Neural progenitor cell (in vitro differentiated cells): Measurements from ENCODE around the gene MTCL3.

Experiments
- DNase-seq: peaks from one replicate; pipeline ENCODE4 v3.0.0-alpha.2; 2016; ENCODE audit warnings: low spot score
- H2AFZ ChIP-seq: fragments of 200-600 bp; sonication (generic); replicated peaks from 2 replicates; pipeline ENCODE4 v1.6.1; 2016; ENCODE audit warnings: antibody characterized with exemption
- H3F3A ChIP-seq: fragments of 200-600 bp; sonication (generic); 2 replicates; pipeline ENCODE4 v1.6.1; 2016; ENCODE audit warnings: antibody characterized with exemption, low read depth
- H3K27ac ChIP-seq: fragments of 200-600 bp; sonication (generic); 2 replicates; pipeline ENCODE4 v1.5.1; 2016; ENCODE audit warnings: mild to moderate bottlenecking
- H3K27me3 ChIP-seq: fragments of 200-600 bp; sonication (generic); 2 replicates; pipeline ENCODE4 v1.6.1; 2016; ENCODE audit warnings: mild to moderate bottlenecking, moderate library complexity
- H3K36me3 ChIP-seq: fragments of 200-600 bp; sonication (generic); 2 replicates; pipeline ENCODE4 v1.5.1; 2016
- H3K4me1 ChIP-seq: fragments of 200-600 bp; sonication (generic); 2 replicates; pipeline ENCODE4 v1.6.1; 2016; ENCODE audit warnings: mixed run types
- H3K4me2 ChIP-seq: fragments of 200-600 bp; sonication (generic); 2 replicates; pipeline ENCODE4 v1.6.1; 2016
- H3K4me3 ChIP-seq: fragments of 200-600 bp; sonication (generic); 2 replicates; pipeline ENCODE4 v1.5.1; 2016
- H3K79me2 ChIP-seq: fragments of 200-600 bp; sonication (generic); 2 replicates; pipeline ENCODE4 v1.6.1; 2016; ENCODE audit warnings: low read depth
- H3K9ac ChIP-seq: fragments of 200-600 bp; sonication (generic); 2 replicates; pipeline ENCODE4 v1.6.1; 2016
- H3K9me3 ChIP-seq: fragments of 200-600 bp; sonication (generic); 2 replicates; pipeline ENCODE4 v1.5.1; 2016; ENCODE audit warnings: low read depth
- H4K20me1 ChIP-seq: fragments of 200-600 bp; sonication (generic); 2 replicates; pipeline ENCODE4 v1.6.1; 2016; ENCODE audit warnings: low read depth
- H3K27ac Mint-ChIP-seq: 3 replicates; pipeline ENCODE4 v1.8.0; 2021; ENCODE audit warnings: mixed read lengths
- H3K27me3 Mint-ChIP-seq: 2 replicates; pipeline ENCODE4 v1.8.0; 2022; ENCODE audit warnings: low read depth, mild to moderate bottlenecking, inconsistent platforms, moderate library complexity, mixed read lengths; ENCODE audit not compliant: insufficient read depth
- H3K36me3 Mint-ChIP-seq: 3 replicates; pipeline ENCODE4 v1.8.0; 2021; ENCODE audit warnings: mixed read lengths
- H3K4me1 Mint-ChIP-seq: 3 replicates; pipeline ENCODE4 v1.8.0; 2021; ENCODE audit warnings: mixed read lengths
- H3K4me3 Mint-ChIP-seq: 3 replicates; pipeline ENCODE4 v1.8.0; 2021; ENCODE audit warnings: mild to moderate bottlenecking, moderate library complexity, mixed read lengths
- H3K9me3 Mint-ChIP-seq: 3 replicates; pipeline ENCODE4 v1.8.0; 2020; ENCODE audit warnings: mixed read lengths
- EZH2 ChIP-seq: fragments of 200-600 bp; sonication (generic); IDR thresholded peaks from 2 replicates; pipeline ENCODE4 v1.6.1; 2017; ENCODE audit warnings: antibody characterized with exemption, mild to moderate bottlenecking, moderate library complexity
- EZH2phosphoT487 ChIP-seq: fragments of 200-600 bp; sonication (generic); IDR thresholded peaks from 2 replicates; pipeline ENCODE4 v1.6.1; 2017; ENCODE audit warnings: antibody characterized with exemption
- TF ChIP-seq, protein P1 (sequence below): fragments of 200-600 bp; sonication (generic); IDR thresholded peaks from 2 replicates; pipeline ENCODE4 v1.5.1; 2017; ENCODE audit warnings: antibody characterized with exemption, mild to moderate bottlenecking

MTCL3 gene

DNA sequence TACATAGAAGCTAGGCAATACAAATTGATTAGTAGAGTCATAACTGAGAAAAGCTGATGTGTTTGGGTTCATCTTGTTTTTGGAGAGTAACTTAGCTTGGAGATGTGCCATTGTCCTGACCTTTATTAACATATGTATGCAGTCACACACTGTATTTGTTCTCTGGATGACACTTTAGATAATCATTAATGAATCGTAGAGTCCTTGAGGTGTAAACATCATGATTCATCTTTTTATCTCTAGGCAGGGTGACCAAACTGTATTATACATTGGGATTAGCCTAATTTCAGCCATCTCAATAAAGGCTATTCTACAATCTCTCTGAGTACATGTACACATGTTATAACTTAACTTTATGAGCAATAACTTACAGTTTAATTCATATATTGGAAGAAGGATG is 3.6 kb upstream of the MTCL3 start:
- no peak overlapping the region for H3K27ac Mint-ChIP-seq
- TF ChIP-seq EZH2phosphoT487 (no peak), EZH2 (no peak)
- TF ChIP-seq, protein P1, sequence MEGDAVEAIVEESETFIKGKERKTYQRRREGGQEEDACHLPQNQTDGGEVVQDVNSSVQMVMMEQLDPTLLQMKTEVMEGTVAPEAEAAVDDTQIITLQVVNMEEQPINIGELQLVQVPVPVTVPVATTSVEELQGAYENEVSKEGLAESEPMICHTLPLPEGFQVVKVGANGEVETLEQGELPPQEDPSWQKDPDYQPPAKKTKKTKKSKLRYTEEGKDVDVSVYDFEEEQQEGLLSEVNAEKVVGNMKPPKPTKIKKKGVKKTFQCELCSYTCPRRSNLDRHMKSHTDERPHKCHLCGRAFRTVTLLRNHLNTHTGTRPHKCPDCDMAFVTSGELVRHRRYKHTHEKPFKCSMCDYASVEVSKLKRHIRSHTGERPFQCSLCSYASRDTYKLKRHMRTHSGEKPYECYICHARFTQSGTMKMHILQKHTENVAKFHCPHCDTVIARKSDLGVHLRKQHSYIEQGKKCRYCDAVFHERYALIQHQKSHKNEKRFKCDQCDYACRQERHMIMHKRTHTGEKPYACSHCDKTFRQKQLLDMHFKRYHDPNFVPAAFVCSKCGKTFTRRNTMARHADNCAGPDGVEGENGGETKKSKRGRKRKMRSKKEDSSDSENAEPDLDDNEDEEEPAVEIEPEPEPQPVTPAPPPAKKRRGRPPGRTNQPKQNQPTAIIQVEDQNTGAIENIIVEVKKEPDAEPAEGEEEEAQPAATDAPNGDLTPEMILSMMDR = no peak
- H3K9me3 Mint-ChIP-seq = no peaks in the 10 kb centered on the region
- no peak overlapping the region for H3K9ac ChIP-seq
- H3F3A ChIP-seq = peaks cover 23% of the 10 kb centered on the region
- no peaks in the 10 kb centered on the region for H3K27me3 ChIP-seq
- H3K4me1 Mint-ChIP-seq = peaks cover 17% of the 10 kb centered on the region
- no peaks in the 10 kb centered on the region for H3K36me3 ChIP-seq
- H3K27me3 Mint-ChIP-seq = peaks cover 6% of the 10 kb centered on the region
- no peak overlapping the region for H3K27ac ChIP-seq
- no peak overlapping the region for H2AFZ ChIP-seq
- peaks cover 9% of the 10 kb centered on the region for H3K79me2 ChIP-seq
- H3K4me2 ChIP-seq = no peak overlapping the region
- H3K4me3 ChIP-seq = no peak overlapping the region
- H3K4me1 ChIP-seq = peaks cover 10% of the 10 kb centered on the region
- H4K20me1 ChIP-seq = no peaks in the 10 kb centered on the region
- no peak overlapping the region for H3K4me3 Mint-ChIP-seq
- no peaks in the 10 kb centered on the region for H3K36me3 Mint-ChIP-seq
- no peak for DNase-seq
- H3K9me3 ChIP-seq = no peaks in the 10 kb centered on the region

DNA sequence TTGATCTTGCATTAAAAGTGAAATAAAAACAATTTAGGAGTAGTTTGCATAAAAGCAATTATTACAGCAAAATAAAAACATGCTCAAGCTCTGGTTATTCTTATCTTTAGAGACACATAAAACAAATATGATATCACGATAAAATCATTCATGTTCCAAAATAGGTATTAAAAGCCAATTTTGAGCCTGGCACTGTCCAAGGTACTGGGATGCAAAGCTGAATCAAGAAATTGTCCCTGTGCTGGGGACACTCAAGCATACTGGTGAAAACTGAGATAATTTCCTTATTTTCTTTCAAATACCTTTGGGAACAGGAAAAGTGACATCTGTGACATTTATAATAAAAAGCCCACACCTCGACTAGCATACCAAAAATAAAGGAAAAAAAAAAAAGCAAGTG is 931 bp upstream of the MTCL3 start:
- Histone ChIP-seq H3K4me1 (peaks cover 20% of the 10 kb centered on the region), H3K27me3 (no peaks in the 10 kb centered on the region), H3K9me3 (no peaks in the 10 kb centered on the region), H3F3A (peaks cover 45% of the 10 kb centered on the region), H4K20me1 (peaks cover 6% of the 10 kb centered on the region), H3K79me2 (peaks cover 15% of the 10 kb centered on the region), H3K27ac (no peak overlapping the region), H3K4me2 (peak overlapping the region; percentile 94), H2AFZ (no peak overlapping the region), H3K9ac (no peak overlapping the region), H3K36me3 (no peaks in the 10 kb centered on the region), H3K4me3 (peak overlapping the region; percentile 65)
- Mint-ChIP-seq H3K27ac (peak overlapping the region; percentile 55), H3K4me1 (peaks cover 32% of the 10 kb centered on the region), H3K9me3 (no peaks in the 10 kb centered on the region), H3K27me3 (peaks cover 8% of the 10 kb centered on the region), H3K36me3 (no peaks in the 10 kb centered on the region), H3K4me3 (peak overlapping the region; percentile 96)
- DNase-seq = peak; percentile 32
- TF ChIP-seq EZH2phosphoT487 = no peak
- TF ChIP-seq, protein P1 = no peak
- TF ChIP-seq EZH2 = peak; percentile 32

DNA sequence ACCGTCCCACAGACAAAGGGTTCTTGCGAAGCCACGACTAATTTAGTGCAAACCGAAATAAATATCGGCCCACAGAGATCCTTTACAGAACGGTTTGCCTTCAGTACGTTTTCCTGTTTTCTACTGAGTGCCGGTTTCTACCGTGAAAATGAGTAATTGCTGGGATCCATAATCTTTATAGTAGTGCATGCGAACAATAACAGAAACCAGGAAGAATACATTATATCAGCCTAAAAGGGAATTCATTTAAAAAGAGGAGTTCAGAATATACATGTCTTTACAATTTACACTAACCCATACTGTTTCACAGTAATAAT is 292 bp upstream of the MTCL3 start:
- peak overlapping the region; percentile 98 for H3K27ac Mint-ChIP-seq

More for the DNA sequence above, 292 bp upstream of the MTCL3 start:
- Mint-ChIP-seq H3K36me3 (peaks cover 2% of the 10 kb centered on the region), H3K4me1 (peaks cover 35% of the 10 kb centered on the region), H3K9me3 (no peaks in the 10 kb centered on the region), H3K27me3 (peaks cover 8% of the 10 kb centered on the region), H3K4me3 (peak overlapping the region; percentile 96)
- Histone ChIP-seq H3K9ac (no peak overlapping the region), H3F3A (peaks cover 51% of the 10 kb centered on the region), H3K4me1 (peaks cover 21% of the 10 kb centered on the region), H3K79me2 (peaks cover 15% of the 10 kb centered on the region), H2AFZ (peak overlapping the region; percentile 97), H4K20me1 (peaks cover 12% of the 10 kb centered on the region), H3K27ac (no peak overlapping the region), H3K9me3 (no peaks in the 10 kb centered on the region), H3K4me3 (peak overlapping the region; percentile 65), H3K27me3 (peaks cover 4% of the 10 kb centered on the region), H3K4me2 (peak overlapping the region; percentile 94), H3K36me3 (no peaks in the 10 kb centered on the region)
- TF ChIP-seq EZH2 (no peak), EZH2phosphoT487 (no peak)
- TF ChIP-seq, protein P1 = no peak
- DNase-seq = no peak
